ENCODE measurements around the gene NEURL1B. TPM values are rescaled to one million over a fixed set of nuclear protein-coding genes. Genes with fewer than 3 reads are reported as not detected.

Gene NEURL1B
- total RNA-seq, 4 donors from 2014 or later: 33.6 to 98.8 (median 93.2) TPM

DNA sequence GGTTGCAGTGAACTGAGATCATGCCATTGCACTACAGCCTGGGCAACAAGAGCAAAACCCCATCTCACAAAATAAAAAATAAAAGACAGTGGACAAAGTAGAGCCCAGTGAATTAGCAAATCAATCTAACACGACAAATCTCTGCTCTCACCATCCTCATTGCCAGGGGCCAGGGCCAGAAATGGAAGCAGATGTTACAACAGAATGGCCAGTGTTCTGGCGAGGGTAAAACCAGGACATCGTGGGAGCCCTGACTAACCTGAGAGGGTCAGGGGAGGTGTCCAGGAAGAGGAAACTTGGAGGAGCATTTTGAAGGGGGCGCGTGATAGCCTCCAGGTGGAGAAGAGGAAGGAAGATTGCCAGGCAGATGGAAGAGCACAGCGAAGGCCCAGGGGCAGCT is 58.4 kb downstream of the NEURL1B start:
- no peak overlapping the region for H3K4me3 ChIP-seq
- 66 to 67% methylated on average over 6 of the region's 6 CpGs for WGBS, 2 donors
- H3K4me1 ChIP-seq: peaks cover 0 to 55% (median 20%) of the 10 kb centered on the region in 4 donors
- no peaks in the 10 kb centered on the region for H3K27me3 ChIP-seq
- TF ChIP-seq POLR2A (IDR thresholded peaks at IDR 0.05) (no peak), EP300 (IDR thresholded peaks at IDR 0.05) (no peak), CTCF (IDR thresholded peaks at IDR 0.05) (no peak)
- DNase-seq (ENCODE audit: low spot score in 2 of 2): no peak
- H3K27ac ChIP-seq: peak overlapping the region in 1 of 4 donors; percentile 71
- no peaks in the 10 kb centered on the region for H3K9me3 ChIP-seq
- no peaks in the 10 kb centered on the region for H3K36me3 ChIP-seq

DNA sequence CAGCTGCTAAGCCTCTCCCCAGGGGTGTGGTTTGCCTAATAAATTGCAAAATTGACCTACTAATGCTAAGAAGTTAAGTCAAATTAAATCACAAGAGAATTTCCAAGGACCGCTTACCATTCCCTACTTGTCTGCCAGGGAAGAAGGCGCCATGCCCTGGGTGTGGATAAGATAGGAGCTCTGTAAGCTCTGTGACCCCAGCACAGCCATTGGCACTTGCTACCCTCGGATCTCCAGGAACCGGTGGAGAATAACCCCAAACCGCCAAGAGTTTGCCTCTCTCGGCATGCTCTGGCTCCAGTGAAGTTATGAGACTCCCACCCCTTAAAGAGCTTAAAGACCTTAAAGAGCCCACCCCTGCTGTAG is 58.9 kb downstream of the NEURL1B start:
- H3K36me3 ChIP-seq: no peaks in the 10 kb centered on the region
- peaks cover 0 to 49% (median 20%) of the 10 kb centered on the region in 4 donors for H3K4me1 ChIP-seq
- no peaks in the 10 kb centered on the region for H3K27me3 ChIP-seq
- no peaks in the 10 kb centered on the region for H3K9me3 ChIP-seq
- peak overlapping the region in 2 of 4 donors; percentile 38 to 71 for H3K27ac ChIP-seq
- TF ChIP-seq CTCF (IDR thresholded peaks at IDR 0.05) (no peak), POLR2A (IDR thresholded peaks at IDR 0.05) (no peak), EP300 (IDR thresholded peaks at IDR 0.05) (no peak)
- DNase-seq (ENCODE audit: low spot score in 2 of 2): no peak
- H3K4me3 ChIP-seq: no peak overlapping the region
- 35 to 44% methylated on average over 5 to 6 of the region's 6 CpGs for WGBS, 2 donors

DNA sequence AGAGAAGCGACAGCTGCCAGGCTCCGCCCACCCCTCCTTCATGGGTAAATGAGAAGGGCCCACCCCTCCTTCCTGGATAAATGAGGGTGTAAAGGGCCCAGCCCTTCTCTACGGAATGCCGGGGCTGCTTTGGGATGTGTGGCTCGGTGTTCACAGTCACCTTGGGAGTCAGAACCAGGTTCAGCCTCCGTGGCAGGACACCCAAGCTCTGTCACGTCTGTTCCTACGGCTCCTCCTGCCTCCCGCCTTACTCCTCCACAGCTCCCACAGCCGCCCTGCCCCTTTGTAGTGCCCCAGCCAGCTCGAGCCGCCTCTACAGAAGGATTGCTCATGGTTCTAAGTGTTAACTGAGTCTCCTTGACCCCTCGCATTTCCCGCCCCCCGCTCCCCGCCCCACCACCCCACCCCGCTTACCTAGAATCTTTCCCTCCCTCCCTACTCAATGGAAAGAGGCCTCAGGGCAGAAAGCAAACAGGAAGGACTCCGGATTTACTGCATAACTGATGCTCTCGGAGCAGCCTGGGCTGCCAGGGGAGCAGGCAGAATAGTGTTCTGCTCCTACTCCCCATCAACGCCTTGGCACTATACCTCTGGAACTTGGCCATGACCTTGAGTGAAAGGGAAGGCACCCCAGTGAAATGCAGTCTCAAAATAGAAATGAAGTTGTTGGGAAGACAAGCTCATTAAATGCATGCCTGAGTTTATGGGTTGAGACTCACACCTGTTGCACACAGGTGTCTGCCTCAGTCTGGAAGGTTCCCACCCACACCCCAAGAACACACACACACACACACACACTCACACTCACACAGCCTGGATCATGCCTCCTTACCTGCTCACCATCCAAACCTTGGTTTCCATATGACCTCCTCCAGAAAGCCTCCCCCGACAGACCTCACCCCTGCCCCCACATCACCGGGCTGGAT is 59.6 kb downstream of the NEURL1B start:
- Histone ChIP-seq H3K9me3 (no peaks in the 10 kb centered on the region), H3K4me3 (no peak overlapping the region), H3K27me3 (no peaks in the 10 kb centered on the region), H3K27ac (peak overlapping the region in 2 of 4 donors; percentile 38 to 71), H3K36me3 (no peaks in the 10 kb centered on the region), H3K4me1 (peaks cover 0 to 43% (median 17%) of the 10 kb centered on the region in 4 donors)
- WGBS, 2 donors: 20 to 28% methylated on average over 17 to 22 of the region's 22 CpGs
- TF ChIP-seq EP300 (IDR thresholded peaks at IDR 0.05): no peak
- TF ChIP-seq CTCF (IDR thresholded peaks at IDR 0.05): no peak
- no peak for TF ChIP-seq POLR2A (IDR thresholded peaks at IDR 0.05)
- no peak for DNase-seq (ENCODE audit: low spot score in 2 of 2)

GRCh38 chr5:172701291-172701656 is 60.2 kb downstream of the NEURL1B start:
- no peak for DNase-seq (ENCODE audit: low spot score in 2 of 2)
- H3K27me3 ChIP-seq: no peaks in the 10 kb centered on the region
- H3K4me3 ChIP-seq: no peak overlapping the region
- WGBS, 2 donors: 63 to 75% methylated on average over 5 of the region's 5 CpGs
- H3K4me1 ChIP-seq: peaks cover 0 to 36% (median 10%) of the 10 kb centered on the region in 4 donors
- peak overlapping the region in 1 of 4 donors; percentile 71 for H3K27ac ChIP-seq
- TF ChIP-seq POLR2A (IDR thresholded peaks at IDR 0.05): no peak
- no peak for TF ChIP-seq CTCF (IDR thresholded peaks at IDR 0.05)
- no peak for TF ChIP-seq EP300 (IDR thresholded peaks at IDR 0.05)
- H3K9me3 ChIP-seq: no peaks in the 10 kb centered on the region
- no peaks in the 10 kb centered on the region for H3K36me3 ChIP-seq

GRCh38 chr5:172703952-172704351 is 62.9 kb downstream of the NEURL1B start:
- Histone ChIP-seq H3K27me3 (no peaks in the 10 kb centered on the region), H3K36me3 (no peaks in the 10 kb centered on the region), H3K9me3 (no peaks in the 10 kb centered on the region), H3K4me1 (peaks cover 0 to 22% (median 0%) of the 10 kb centered on the region in 4 donors), H3K27ac (no peak overlapping the region), H3K4me3 (no peak overlapping the region)
- 89 to 90% methylated on average over 7 of the region's 7 CpGs for WGBS, 2 donors
- no peak for DNase-seq (ENCODE audit: low spot score in 2 of 2)
- TF ChIP-seq CTCF (IDR thresholded peaks at IDR 0.05) (no peak), EP300 (IDR thresholded peaks at IDR 0.05) (no peak), POLR2A (IDR thresholded peaks at IDR 0.05) (no peak)

Measured in tibial nerve (tissue), 4 donors.